MCF 10A (cell line): ENCODE measurements around the gene ME3. TPM values are rescaled to one million over a fixed set of nuclear protein-coding genes. Genes with fewer than 3 reads are reported as not detected.

Source experiments
- BruUV-seq: library from RNA; stranded (reverse); fragments of 400-500 nt; replicated peaks from 2 replicates; lab custom pipeline; 2021; lab: Mats Ljungman, UMichigan
- CTCF ChIA-PET: fragments of 300-600 bp; sonication (Branson Sonifier 250); formaldehyde crosslinking; extraction: SDS; loops from one replicate; lab custom pipeline; 2021; ENCODE audit warnings: antibody characterized with exemption, inconsistent platforms; lab: Yijun Ruan, JAX
- POLR2A ChIA-PET: fragments of 300-600, 350-650 bp; sonication (Branson Sonifier 250); formaldehyde crosslinking; extraction: SDS; loops from one replicate; lab custom pipeline; 2020; ENCODE audit warnings: antibody characterized with exemption, inconsistent platforms; lab: Yijun Ruan, JAX
- DNase-seq: peaks from one replicate; pipeline ENCODE4 v3.0.0-alpha.2; 2018; ENCODE audit not compliant: unreplicated experiment
- H3K27ac Mint-ChIP-seq: one replicate; pipeline ENCODE4 v1.8.0; 2022; ENCODE audit warnings: mild to moderate bottlenecking, low read depth, mixed read lengths; ENCODE audit not compliant: unreplicated experiment
- H3K27me3 Mint-ChIP-seq: one replicate; pipeline ENCODE4 v1.8.0; 2022; ENCODE audit warnings: mixed read lengths; ENCODE audit not compliant: insufficient read depth, unreplicated experiment
- H3K36me3 Mint-ChIP-seq: one replicate; pipeline ENCODE4 v1.8.0; 2022; ENCODE audit warnings: mild to moderate bottlenecking, moderate library complexity, mixed read lengths; ENCODE audit not compliant: insufficient read depth, unreplicated experiment
- H3K4me1 Mint-ChIP-seq: one replicate; pipeline ENCODE4 v1.8.0; 2022; ENCODE audit warnings: mixed read lengths; ENCODE audit not compliant: insufficient read depth, unreplicated experiment
- H3K4me3 Mint-ChIP-seq: one replicate; pipeline ENCODE4 v1.8.0; 2022; ENCODE audit warnings: mild to moderate bottlenecking, moderate library complexity, mixed read lengths; ENCODE audit not compliant: unreplicated experiment
- H3K9me3 Mint-ChIP-seq: one replicate; pipeline ENCODE4 v1.8.0; 2022; ENCODE audit warnings: mixed read lengths; ENCODE audit not compliant: unreplicated experiment
- intact Hi-C: fragments of 100-400 bp; cut with micrococcal nuclease; formaldehyde crosslinking; loops from 2 replicates; pipeline ENCODE4 v1.14.1; 2022
- total RNA-seq: library from RNA; stranded (reverse); gene quantifications from 2 replicates; pipeline ENCODE4 v1.2.3, GENCODE V29; 2022
- TF ChIP-seq, protein P1 (sequence below): fragments of 200-600 bp; IDR thresholded peaks from one replicate; pipeline ENCODE4 v1.8.0; 2022; ENCODE audit warnings: antibody characterized with exemption, mild to moderate bottlenecking; ENCODE audit not compliant: unreplicated experiment

ME3 gene
- total RNA-seq, 1 experiment from 2014 or later = not detected

DNA sequence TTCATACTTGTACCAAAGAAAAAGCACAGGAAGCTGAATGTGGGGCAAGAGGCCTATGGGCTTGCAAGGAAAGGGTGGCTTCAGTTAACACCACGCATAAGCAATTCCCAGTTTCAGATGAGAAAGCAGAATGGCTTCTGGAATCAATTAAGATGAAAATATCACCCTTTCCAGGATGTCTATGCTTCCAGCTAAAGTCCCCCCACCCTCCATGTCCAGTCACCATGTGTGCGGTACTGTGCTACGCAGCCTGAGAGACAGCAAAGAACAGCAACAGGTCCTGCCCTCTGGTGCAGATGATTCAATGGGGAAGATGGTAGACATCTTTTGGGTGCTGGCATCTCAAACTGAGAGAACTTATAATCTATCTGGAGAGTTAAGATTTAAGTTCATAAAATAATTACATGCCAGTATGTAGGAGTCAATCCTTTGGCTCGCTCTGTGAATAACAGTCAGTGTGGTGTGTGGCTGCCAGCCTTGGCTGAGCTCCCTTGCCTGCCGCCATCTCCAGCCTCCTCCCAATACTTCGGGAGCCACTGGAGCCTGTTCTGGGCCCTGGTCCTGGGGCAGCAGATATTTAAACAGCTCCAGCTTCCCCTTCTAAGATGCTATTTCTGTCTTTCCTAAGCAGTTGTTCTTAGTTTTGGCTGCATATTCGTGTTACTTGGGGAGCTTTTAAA is 44.5 kb downstream of the ME3 start:
- H3K9me3 Mint-ChIP-seq = no peaks in the 10 kb centered on the region
- no peaks in the 10 kb centered on the region for H3K27me3 Mint-ChIP-seq
- intact Hi-C loops = no loop called here
- ChIA-PET POLR2A (no interaction called here), CTCF (interaction anchor here (1.7 kb wide), 1 partner anchor 20 kb away, joined by 4 read pairs; no protein-coding TSS in a partner anchor)
- no peak overlapping the region for H3K27ac Mint-ChIP-seq
- H3K4me1 Mint-ChIP-seq = peaks cover 10% of the 10 kb centered on the region
- no TSS peak for BruUV-seq
- no peak for DNase-seq
- H3K36me3 Mint-ChIP-seq = no peaks in the 10 kb centered on the region
- H3K4me3 Mint-ChIP-seq = no peak overlapping the region
- TF ChIP-seq, protein P1, sequence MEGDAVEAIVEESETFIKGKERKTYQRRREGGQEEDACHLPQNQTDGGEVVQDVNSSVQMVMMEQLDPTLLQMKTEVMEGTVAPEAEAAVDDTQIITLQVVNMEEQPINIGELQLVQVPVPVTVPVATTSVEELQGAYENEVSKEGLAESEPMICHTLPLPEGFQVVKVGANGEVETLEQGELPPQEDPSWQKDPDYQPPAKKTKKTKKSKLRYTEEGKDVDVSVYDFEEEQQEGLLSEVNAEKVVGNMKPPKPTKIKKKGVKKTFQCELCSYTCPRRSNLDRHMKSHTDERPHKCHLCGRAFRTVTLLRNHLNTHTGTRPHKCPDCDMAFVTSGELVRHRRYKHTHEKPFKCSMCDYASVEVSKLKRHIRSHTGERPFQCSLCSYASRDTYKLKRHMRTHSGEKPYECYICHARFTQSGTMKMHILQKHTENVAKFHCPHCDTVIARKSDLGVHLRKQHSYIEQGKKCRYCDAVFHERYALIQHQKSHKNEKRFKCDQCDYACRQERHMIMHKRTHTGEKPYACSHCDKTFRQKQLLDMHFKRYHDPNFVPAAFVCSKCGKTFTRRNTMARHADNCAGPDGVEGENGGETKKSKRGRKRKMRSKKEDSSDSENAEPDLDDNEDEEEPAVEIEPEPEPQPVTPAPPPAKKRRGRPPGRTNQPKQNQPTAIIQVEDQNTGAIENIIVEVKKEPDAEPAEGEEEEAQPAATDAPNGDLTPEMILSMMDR = no peak

- Mint-ChIP-seq H3K27me3 (no peaks in the 10 kb centered on the region), H3K27ac (no peak overlapping the region), H3K4me3 (no peak overlapping the region), H3K36me3 (no peaks in the 10 kb centered on the region), H3K4me1 (peaks cover 14% of the 10 kb centered on the region), H3K9me3 (no peaks in the 10 kb centered on the region)
- ChIA-PET CTCF (no interaction called here), POLR2A (no interaction called here)
- BruUV-seq = no TSS peak
- no peak for DNase-seq
- TF ChIP-seq, protein P1 = no peak
- intact Hi-C loops = no loop called here
Observed at GRCh38 chr11:86625981-86626380, 46.4 kb downstream of the ME3 start.

DNA sequence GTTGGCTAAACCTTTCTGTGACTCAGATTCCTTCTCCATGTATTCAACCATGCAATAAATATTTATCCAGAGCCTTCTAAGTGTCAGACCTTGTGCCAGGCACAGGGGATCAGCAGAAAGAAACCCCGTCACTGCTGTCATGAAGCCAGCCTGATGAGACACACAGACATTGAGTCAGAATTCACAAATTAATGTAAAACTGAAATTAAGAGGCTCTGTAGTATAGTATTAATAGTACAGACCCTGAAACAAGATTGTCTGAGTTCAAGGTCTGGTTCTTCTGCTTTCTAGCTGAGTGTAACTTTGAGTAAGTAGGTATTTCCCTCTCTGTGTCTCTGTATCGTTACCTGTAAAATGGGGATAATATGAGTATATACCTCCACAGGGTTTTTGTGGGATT is 46.9 kb downstream of the ME3 start:
- no peaks in the 10 kb centered on the region for H3K27me3 Mint-ChIP-seq
- no peak for DNase-seq
- no peak overlapping the region for H3K27ac Mint-ChIP-seq
- BruUV-seq = no TSS peak
- CTCF ChIA-PET = interaction anchor here (0.5 to 1.9 kb wide), 2 partner anchors 17 to 52 kb away, joined by 3 to 7 read pairs; no protein-coding TSS in a partner anchor
- no peak overlapping the region for H3K4me3 Mint-ChIP-seq
- TF ChIP-seq, protein P1 = no peak
- intact Hi-C loops = no loop called here
- no peaks in the 10 kb centered on the region for H3K9me3 Mint-ChIP-seq
- POLR2A ChIA-PET = interaction anchor here (0.7 to 1.3 kb wide), 2 partner anchors 17 to 291 kb away, joined by 3 read pairs; no protein-coding TSS in a partner anchor
- H3K4me1 Mint-ChIP-seq = peaks cover 14% of the 10 kb centered on the region
- H3K36me3 Mint-ChIP-seq = no peaks in the 10 kb centered on the region

DNA sequence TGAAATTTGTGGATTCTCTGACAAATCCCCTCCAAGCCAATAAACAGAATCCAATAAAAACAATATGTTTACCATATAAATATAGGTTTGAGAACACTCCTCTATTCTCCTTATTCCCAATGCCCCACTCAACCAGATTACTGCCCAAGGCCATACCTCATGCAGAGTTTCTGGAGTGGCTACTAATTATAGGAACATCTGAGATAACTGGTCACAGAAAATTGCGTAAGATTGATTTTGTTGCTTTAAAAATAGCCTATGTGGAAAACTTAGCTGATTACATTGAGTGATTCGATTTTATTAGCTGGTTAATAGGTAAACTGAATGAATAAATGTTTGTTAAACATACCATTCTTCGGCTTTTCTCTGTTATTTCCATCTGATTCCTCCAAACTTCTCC is 48.0 kb downstream of the ME3 start:
- TF ChIP-seq, protein P1 = no peak
- CTCF ChIA-PET = interaction anchor here (1.9 kb wide), 1 partner anchor 16 kb away, joined by 7 read pairs; no protein-coding TSS in a partner anchor
- no peaks in the 10 kb centered on the region for H3K27me3 Mint-ChIP-seq
- no peak overlapping the region for H3K27ac Mint-ChIP-seq
- H3K9me3 Mint-ChIP-seq = no peaks in the 10 kb centered on the region
- no peak for DNase-seq
- no peaks in the 10 kb centered on the region for H3K36me3 Mint-ChIP-seq
- POLR2A ChIA-PET = interaction anchor here (0.6 to 1.3 kb wide), 2 partner anchors 16 to 220 kb away, joined by 3 read pairs; no protein-coding TSS in a partner anchor
- BruUV-seq = no TSS peak
- H3K4me1 Mint-ChIP-seq = peaks cover 14% of the 10 kb centered on the region
- intact Hi-C loops = no loop called here
- H3K4me3 Mint-ChIP-seq = no peak overlapping the region
